ENCODE data around the gene POLR3A.
"Not testable (repeated sequence)": the region's sequence is repeated elsewhere in the genome, so short reads cannot be mapped to it uniquely, and the experiment has no call there.

Gene POLR3A

DNA sequence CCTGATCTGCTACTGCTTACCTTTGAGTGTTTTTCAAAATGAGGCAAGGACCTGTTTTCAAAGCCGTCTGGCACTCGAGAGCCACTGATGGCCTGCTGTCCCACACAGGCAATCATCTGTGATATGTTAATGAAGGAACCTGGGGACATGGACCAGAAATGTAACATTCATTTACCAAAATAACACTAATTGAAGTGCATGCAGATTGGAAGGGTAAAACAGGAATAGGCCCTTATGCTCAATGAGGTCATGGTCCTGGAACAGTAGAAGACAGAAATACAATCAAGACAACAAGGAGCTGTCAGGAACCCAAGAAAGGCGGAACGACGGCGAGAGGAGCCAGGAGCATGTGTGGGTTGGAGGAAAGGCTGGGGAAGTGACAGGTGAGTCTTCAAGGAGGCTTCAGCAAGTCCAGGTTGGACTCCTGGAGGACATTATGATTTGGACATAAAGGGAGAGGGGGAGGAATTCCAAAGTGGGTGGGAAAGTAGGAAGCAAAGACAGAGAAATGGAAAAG lies 28.3 kb downstream of the POLR3A start:
- in situ Hi-C loops (cut with HindIII; ENCODE audit: low pct_unique_long_range_greater_than_20kb, low sequenced_read_pairs) = no loop called here
- no peak for TF ChIP-seq JUND (IDR thresholded peaks at IDR 0.05; ENCODE audit: low read depth)

DNA sequence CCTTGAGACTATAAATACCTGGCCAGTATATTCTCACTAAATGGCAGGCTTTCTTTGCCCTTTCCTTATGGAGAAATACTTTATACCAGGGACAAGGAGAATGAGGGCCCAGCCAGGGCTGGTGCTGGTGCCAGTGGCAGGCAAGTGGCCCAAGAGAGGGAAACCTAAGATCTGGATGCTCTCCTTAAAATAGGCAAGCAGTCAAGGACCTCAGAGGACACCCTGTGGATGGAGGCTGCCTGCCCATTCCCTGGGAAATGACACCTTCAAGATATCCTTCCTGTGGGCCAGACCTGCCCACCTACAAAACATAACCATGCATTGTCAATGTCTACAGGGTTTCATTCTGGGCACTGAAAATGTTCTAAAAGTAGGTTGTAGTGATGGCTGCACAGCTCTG lies 29.1 kb downstream of the POLR3A start:
- DNase-seq (ENCODE audit: low read depth in 1 of 2, low spot score in 1 of 2) = no peak
- TF ChIP-seq JUND (IDR thresholded peaks at IDR 0.05; ENCODE audit: low read depth) = no peak
- in situ Hi-C loops (cut with HindIII; ENCODE audit: low pct_unique_long_range_greater_than_20kb, low sequenced_read_pairs) = no loop called here

More for the DNA sequence above, 28.3 kb downstream of the POLR3A start:
- DNase-seq (ENCODE audit: low read depth in 1 of 2, low spot score in 1 of 2) = no peak

DNA sequence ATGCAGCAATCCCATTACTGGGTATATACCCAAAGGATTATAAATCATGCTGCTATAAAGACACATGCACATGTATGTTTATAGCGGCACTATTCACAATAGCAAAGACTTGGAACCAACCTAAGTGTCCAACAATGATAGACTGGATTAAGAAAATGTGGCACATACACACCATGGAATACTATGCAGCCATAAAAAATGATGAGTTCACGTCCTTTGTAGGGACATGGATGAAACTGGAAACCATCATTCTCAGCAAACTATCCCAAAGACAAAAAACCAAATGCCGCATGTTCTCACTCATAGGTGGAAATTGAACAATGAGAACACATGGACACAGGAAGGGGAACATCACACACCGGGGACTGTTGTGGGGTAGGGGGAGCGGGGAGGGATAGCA lies 30.5 kb downstream of the POLR3A start:
- DNase-seq (ENCODE audit: low read depth in 1 of 2, low spot score in 1 of 2); in situ Hi-C loops (cut with HindIII; ENCODE audit: low pct_unique_long_range_greater_than_20kb, low sequenced_read_pairs): not testable (repeated sequence)

DNA sequence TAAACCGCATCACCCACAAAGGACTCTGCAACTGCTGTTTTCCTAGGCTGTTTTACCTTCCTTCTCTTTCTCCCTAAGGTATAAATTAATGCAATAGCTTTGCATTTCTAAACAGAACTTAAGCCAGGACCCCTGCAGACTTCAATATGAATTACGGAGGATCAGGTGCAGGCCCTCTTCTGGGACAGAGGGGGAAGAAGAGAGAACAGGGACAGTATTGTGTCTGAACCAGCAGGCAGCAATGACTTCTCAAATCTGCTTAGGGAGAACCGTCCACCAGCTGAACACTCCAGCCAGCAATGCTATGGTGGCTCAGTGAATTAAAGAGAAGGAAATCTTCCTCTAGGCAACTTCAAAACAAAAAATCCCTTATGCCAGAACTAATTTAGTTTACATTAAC lies 35.7 kb downstream of the POLR3A start:
- no peak for DNase-seq (ENCODE audit: low read depth in 1 of 2, low spot score in 1 of 2)
- in situ Hi-C loops (cut with HindIII; ENCODE audit: low pct_unique_long_range_greater_than_20kb, low sequenced_read_pairs) = no loop called here
- TF ChIP-seq JUND (IDR thresholded peaks at IDR 0.05; ENCODE audit: low read depth) = no peak

DNA sequence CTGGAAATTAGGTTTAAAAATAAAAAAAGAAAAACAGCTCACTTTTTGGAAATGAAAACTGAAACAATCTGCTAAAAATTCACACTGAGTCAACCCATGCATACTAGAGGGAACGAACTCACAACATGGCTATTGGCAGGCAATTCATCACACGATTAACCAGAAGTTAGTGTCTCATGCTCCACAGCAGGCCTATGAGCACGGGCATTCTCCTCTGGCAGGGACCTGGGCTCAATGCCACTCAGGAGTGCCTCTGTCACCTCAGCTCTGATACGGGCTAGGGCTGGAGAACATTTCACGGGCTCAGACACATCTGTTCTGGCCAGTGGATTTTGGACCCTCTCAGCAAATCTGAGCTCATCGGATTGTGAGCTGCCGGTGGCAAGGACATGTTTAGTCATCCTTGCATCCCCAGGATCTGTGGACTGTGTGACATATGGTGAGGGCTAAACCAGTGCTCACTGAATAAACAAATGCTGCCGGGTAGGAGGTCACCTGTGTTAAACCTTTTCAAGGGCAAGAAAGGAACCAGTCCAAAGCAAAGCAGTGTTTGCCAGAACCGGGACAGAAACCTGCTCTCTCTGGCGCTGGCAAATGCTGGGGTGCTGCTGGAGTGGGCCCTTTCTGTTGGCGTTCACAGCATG lies 40.1 kb downstream of the POLR3A start:
- no peak for TF ChIP-seq JUND (IDR thresholded peaks at IDR 0.05; ENCODE audit: low read depth)
- DNase-seq (ENCODE audit: low read depth in 1 of 2, low spot score in 1 of 2) = no peak
- in situ Hi-C loops (cut with HindIII; ENCODE audit: low pct_unique_long_range_greater_than_20kb, low sequenced_read_pairs) = no loop called here

DNA sequence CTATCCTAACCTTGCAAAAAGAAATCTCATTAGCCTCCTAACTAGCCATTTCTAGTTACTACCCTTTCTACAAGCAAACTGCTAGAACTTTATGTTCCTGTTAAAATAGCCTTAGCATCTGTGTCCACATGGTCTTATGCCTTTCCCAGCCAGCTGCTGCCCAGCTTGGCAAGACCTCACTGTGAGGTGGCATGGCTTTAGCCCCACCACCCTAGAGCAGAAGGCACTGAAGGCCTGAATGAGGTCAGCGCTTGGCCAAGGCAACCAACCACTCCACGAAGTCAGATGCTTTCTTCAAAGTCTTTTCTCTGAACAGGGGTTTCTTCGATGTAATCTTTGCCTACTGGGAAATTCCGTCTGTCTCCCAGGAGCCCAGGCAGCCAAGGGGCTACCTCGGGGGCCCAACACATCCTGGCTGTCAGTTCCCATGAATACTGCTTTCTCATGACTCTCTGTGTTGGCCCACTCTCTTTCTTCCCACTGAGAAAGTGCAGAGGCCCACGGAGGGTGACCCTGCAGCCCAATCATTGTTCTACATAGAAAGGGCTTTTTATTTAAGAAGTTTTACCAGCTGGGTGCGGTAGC lies 41.6 kb downstream of the POLR3A start:
- no peak for TF ChIP-seq JUND (IDR thresholded peaks at IDR 0.05; ENCODE audit: low read depth)
- in situ Hi-C loops (cut with HindIII; ENCODE audit: low pct_unique_long_range_greater_than_20kb, low sequenced_read_pairs) = no loop called here
- no peak for DNase-seq (ENCODE audit: low read depth in 1 of 2, low spot score in 1 of 2)

DNA sequence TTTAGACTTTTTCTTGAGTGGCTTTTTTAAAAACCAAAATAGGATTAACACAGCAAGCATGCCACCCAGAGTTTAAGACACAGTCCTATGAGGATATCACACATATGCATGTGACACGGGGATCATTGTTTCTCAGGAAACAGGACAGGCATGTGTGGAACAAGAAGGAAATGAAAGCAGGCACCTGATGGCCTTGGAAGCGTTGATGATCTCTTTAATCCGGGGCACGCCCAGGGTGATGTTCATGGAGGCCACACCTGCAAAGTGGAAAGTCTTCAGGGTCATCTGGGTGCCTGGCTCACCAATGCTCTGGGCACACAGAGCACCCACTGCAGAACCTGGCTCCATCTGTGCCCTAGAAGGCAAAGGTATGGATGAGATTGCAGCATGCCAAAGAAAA lies 44.3 kb downstream of the POLR3A start:
- TF ChIP-seq JUND (IDR thresholded peaks at IDR 0.05; ENCODE audit: low read depth) = no peak
- in situ Hi-C loops (cut with HindIII; ENCODE audit: low pct_unique_long_range_greater_than_20kb, low sequenced_read_pairs) = no loop called here
- DNase-seq (ENCODE audit: low read depth in 1 of 2, low spot score in 1 of 2) = no peak

DNA sequence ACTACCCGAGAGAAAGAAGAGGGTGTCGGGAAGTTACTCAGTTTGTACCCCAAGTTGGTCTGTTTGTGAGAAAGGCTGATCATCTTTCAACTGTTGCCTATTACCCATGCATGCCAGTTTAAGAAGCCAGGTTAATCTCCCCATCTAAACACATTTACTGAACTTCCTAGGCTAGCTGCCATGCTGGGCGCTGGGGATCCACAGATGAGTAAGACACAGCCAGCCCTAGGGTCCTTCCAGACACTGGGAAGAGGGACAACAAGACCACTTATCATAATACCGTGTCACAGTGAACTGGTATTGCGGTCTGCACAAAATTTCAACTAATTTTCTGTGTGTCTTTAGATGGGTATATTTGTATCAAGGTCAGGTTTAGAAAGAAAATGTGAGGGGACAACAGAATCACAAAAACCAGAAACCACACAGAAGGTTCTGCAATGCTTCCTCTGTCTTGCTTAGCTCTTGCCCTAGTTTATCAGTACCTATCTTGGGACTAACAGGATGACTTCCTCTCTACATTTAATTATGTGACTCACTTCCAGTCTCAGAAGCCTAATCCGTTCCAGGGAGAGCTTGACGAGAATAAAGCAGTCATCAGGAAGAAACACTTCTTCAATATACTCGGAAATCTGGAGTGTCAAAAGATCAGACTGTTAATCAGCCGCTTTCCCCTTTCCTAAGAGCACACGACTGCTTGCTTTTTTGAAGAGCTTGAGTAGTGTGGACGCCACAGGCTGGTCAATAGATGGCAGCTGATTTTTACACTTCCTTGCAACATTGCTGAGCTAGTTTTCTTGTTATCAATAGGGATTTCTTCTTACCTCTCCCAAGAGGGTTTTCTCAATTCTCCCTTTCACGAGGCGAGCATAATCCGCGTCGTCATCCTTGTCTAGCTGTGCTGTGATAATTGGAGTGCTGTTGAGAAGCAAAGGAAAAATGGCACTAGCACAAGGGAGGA lies 45.7 kb downstream of the POLR3A start:
- TF ChIP-seq JUND (IDR thresholded peaks at IDR 0.05; ENCODE audit: low read depth) = no peak
- in situ Hi-C loops (cut with HindIII; ENCODE audit: low pct_unique_long_range_greater_than_20kb, low sequenced_read_pairs) = no loop called here
- no peak for DNase-seq (ENCODE audit: low read depth in 1 of 2, low spot score in 1 of 2)

DNA sequence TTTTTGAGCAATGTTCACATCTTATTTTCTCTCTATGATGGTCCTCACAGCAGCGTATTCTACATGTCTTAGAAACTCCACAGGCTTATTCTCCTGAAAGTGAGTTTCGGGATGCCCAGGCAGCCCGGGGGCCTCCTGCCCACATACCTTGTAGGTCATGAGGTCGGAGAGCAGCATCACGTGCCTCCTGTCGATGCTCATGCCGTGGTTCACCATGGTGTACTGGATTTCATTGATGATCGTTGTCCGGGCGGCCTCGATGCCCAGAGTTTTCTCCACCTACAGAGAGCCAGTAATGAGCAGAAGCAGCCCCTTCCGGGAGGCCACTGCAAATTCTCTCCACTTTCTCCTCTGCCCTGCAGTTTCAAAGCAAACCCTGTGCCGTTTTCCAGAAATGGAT lies 48.0 kb downstream of the POLR3A start:
- no peak for TF ChIP-seq JUND (IDR thresholded peaks at IDR 0.05; ENCODE audit: low read depth)
- in situ Hi-C loops (cut with HindIII; ENCODE audit: low pct_unique_long_range_greater_than_20kb, low sequenced_read_pairs) = no loop called here
- DNase-seq (ENCODE audit: low read depth in 1 of 2, low spot score in 1 of 2) = no peak

DNA sequence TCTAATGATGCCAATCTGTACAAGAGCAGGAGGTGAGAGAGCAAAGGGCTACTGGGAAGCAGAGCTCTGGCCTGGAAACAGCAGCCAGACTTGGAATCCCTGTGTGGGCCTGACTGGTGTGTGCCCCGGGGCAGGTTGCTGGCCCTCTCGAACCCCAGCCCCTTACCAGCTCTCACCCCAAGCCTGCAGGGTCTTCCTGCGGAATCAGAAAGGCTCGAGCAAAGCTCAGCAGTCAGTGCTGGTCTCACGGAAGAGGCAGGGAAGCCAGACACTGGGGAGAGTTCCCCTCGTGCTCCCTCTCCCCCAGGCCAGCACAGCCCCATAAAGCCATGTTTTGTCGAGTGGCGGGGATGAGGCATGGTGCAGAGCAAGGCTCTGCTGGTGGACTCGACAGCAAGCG lies 50.1 kb downstream of the POLR3A start:
- no peak for DNase-seq (ENCODE audit: low read depth in 1 of 2, low spot score in 1 of 2)
- in situ Hi-C loops (cut with HindIII; ENCODE audit: low pct_unique_long_range_greater_than_20kb, low sequenced_read_pairs) = no loop called here
- TF ChIP-seq JUND (IDR thresholded peaks at IDR 0.05; ENCODE audit: low read depth) = no peak

DNA sequence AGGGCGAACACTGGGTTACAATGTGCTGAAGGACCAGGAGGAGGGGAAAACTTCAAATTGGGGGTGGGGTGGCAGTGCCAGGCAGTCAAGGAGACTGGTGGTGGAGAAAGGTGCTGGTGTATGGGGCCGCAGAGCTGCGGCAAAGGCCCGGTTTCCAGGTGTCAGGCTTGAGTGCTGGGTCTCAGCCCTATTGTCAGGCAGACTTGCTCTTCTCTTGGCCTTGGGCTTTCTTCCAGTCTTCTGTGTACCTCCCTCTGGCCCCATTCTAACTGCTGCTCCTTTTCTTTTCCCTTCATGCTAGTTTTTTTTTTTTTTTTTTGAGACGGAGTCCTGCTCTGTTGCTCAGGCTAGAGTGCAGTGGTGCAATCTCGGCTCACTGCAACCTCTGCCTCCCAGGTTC lies 51.0 kb downstream of the POLR3A start:
- in situ Hi-C loops (cut with HindIII; ENCODE audit: low pct_unique_long_range_greater_than_20kb, low sequenced_read_pairs) = no loop called here
- TF ChIP-seq JUND (IDR thresholded peaks at IDR 0.05; ENCODE audit: low read depth) = no peak
- DNase-seq (ENCODE audit: low read depth in 1 of 2, low spot score in 1 of 2) = no peak

DNA sequence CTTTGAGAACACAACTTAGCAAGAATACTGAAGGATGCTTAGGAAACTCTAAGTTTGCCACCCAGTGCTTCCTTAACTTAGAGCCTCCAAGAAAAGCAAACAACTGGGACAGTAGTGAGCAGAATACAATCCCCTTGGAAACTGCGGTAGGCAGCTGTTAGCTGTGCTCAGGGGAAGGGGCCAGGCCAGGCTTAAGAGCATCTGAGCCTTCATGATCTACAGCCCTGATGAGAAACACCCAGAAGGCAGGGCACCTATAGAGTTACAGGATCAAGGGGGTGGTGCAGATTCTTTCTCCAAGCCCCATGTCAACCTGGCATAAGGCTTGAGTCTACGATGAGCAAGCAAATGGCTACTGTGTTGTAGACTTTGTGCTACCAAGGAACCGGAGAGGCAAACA lies 51.4 kb downstream of the POLR3A start:
- no peak for TF ChIP-seq JUND (IDR thresholded peaks at IDR 0.05; ENCODE audit: low read depth)
- in situ Hi-C loops (cut with HindIII; ENCODE audit: low pct_unique_long_range_greater_than_20kb, low sequenced_read_pairs) = no loop called here
- no peak for DNase-seq (ENCODE audit: low read depth in 1 of 2, low spot score in 1 of 2)

DNA sequence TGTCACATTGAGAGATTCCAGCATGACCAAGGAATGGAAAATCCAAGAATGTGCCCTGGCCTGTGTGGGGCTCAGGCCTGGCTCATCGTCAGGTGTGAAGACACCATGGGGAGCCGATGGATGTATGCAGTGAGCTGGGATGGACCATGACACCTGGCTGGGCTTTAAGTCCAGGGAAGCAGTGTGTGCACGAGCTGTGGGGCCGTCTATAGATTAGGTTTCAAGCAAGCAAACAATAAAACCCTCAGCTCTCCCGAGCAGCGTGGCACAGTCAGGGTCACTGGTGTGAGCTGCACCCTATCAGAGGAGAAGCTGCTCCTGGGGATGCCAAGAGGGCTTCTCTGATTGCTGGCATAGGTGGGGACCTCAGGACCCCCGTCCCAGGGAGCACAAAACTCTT lies 52.3 kb downstream of the POLR3A start:
- DNase-seq (ENCODE audit: low read depth in 1 of 2, low spot score in 1 of 2) = no peak
- TF ChIP-seq JUND (IDR thresholded peaks at IDR 0.05; ENCODE audit: low read depth) = no peak
- in situ Hi-C loops (cut with HindIII; ENCODE audit: low pct_unique_long_range_greater_than_20kb, low sequenced_read_pairs) = no loop called here
